ENCODE measurements around the gene MRPL53.
A peak's percentile ranks its signal among the peaks of the same experiment; 100 is the strongest.
"Not testable (repeated sequence)": the region's sequence is repeated elsewhere in the genome, so short reads cannot be mapped to it uniquely, and the experiment has no call there.

MRPL53 gene

GRCh38 chr2:74448771-74449170 is 23.7 kb downstream of the MRPL53 start:
- no peak for DNase-seq

GRCh38 chr2:74447230-74447999 is 25.1 kb downstream of the MRPL53 start:
- no peak for DNase-seq

- DNase-seq: no peak
Measured at GRCh38 chr2:74444498-74445318, 27.8 kb downstream of the MRPL53 start.

- DNase-seq: not testable (repeated sequence)
Measured at GRCh38 chr2:74442483-74443297, 29.8 kb downstream of the MRPL53 start.

- DNase-seq: peak in 2 of 5 experiments; percentile 25 to 53
Measured at GRCh38 chr2:74441690-74442482, 30.6 kb downstream of the MRPL53 start, which contains the start of gene RTKN. RTKN (minus strand) TSS chr2:74441937; CDS start chr2:74441816, 121 bp downstream.

- no peak for DNase-seq
Measured at GRCh38 chr2:74441170-74441689, 31.2 kb downstream of the MRPL53 start.

- peak in 3 of 5 experiments; percentile 12 to 42 (median 25) for DNase-seq
Measured at GRCh38 chr2:74440378-74441169, 31.9 kb downstream of the MRPL53 start.

- no peak for DNase-seq
Measured at GRCh38 chr2:74439803-74440377, 32.6 kb downstream of the MRPL53 start.

GRCh38 chr2:74439373-74439772 is 33.1 kb downstream of the MRPL53 start:
- no peak for DNase-seq

GRCh38 chr2:74438248-74438647 is 34.2 kb downstream of the MRPL53 start:
- DNase-seq: no peak

- no peak for DNase-seq
Measured at GRCh38 chr2:74436848-74437695, 35.4 kb downstream of the MRPL53 start.

- no peak for DNase-seq
Measured at GRCh38 chr2:74436111-74436805, 36.2 kb downstream of the MRPL53 start.

GRCh38 chr2:74430502-74430901 is 42.0 kb downstream of the MRPL53 start:
- no peak for DNase-seq

GRCh38 chr2:74429487-74430451 is 42.7 kb downstream of the MRPL53 start:
- no peak for DNase-seq

- no peak for DNase-seq
Measured at GRCh38 chr2:74428675-74429074, 43.8 kb downstream of the MRPL53 start.

GRCh38 chr2:74427551-74427950 is 44.9 kb downstream of the MRPL53 start:
- DNase-seq: no peak

- no peak for DNase-seq
Measured at GRCh38 chr2:74426181-74426758, 46.2 kb downstream of the MRPL53 start.
